Hematopoietic multipotent progenitor cell treated with erythropoietin and hydrocortisone succinate and interleukin-3 and kit ligand, for 17 days (in vitro differentiated cells): ENCODE data around the gene ARHGEF16.

Experiments used
- DNase-seq: peaks from one replicate; pipeline ENCODE4 v3.0.0-alpha.2; 2015; ENCODE audit warnings: low spot score

Gene ARHGEF16

DNA sequence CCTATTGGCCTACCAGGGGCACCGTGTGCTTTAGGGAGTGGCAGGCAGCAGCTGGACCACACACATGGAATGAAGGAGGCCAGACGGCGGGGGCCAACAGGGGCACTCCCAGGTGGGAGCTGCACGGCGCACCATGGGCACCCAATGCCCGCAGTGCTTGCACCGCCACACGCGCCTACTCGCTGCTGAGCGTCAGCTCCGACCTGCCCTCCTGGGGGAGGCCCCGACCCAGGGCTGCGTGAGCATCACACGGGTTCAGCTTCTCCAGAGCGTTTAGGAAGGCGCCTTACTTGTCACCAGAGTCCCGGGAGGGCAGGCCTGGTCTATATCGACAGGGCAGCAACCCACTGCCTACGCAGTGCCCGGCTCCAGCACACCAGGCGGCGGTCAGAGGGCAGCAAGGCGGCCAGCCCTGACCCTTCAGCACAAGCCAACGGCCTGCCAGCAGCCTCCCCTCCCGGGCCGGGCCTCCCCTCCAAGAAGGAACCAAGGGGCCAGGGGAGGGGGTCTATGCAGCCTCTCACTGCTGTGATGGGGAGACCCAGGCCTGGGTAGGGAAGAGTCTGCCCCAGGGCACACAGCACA, 64.9 kb downstream of the ARHGEF16 start:
- DNase-seq = no peak

DNA sequence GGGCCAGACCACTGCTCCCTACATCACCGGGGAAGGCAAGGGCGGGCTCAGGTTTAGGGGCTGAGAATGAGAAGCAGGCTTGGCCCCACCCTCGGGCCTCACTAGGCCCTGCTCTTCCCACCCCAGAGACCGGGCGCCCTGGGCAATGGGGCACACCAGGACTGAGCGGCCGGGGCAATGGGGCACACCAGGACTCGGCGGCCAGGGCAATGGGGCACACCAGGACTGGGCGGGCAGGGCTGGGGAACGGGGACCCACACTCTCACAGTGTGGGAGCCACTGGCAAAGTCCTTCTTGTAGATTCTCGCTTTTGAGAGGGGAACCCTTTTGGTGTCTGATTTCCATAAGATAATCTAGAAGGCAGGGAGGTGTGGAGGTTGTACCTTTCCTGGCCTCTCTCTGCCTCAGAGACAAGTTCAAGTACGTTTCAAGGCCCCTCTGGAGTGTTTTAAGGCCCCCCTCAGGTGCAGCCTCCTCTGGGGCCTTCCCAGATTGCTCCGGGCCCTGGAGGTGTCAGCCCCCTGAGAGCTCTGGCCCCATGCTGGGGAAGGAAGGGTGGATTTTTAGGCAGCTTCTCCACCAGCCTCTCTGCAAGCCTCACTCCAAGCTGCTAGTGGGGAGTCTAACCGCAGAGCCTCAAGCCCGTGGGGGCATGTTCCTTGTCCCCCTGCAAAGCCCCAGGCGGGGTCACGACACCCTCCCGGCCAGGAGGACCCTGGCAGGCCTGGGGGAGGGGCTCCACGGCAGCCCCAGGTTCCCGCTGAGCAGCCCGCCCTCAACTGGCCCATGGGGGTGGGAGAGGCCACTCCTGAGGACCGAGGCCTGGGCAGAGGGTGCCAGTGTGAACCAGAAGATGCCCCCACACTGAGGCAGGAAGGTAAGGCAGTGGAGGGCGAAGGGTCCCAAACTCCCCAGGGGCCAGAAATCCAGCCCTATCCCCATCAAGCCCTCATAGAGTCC, 66.2 kb downstream of the ARHGEF16 start:
- no peak for DNase-seq

DNA sequence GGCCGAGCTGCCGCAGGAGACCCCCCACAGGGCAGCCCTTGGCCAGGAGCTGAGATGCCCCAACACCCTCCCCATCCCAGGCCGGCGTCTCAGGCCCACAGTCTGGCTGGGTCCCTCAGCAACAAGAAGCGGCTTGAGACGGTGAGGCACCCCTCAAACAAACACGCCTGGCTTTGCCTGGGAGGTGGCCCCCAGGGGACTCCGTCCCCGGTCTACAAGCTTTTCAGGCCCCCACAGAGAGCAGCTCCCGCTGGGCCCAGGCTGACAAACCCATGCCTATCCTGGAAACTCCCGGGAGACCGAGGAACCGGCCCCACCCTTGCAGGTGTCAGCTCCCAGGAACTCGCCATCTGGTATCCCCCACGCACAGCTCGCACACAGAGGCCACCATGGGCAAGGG, 67.0 kb downstream of the ARHGEF16 start:
- no peak for DNase-seq

DNA sequence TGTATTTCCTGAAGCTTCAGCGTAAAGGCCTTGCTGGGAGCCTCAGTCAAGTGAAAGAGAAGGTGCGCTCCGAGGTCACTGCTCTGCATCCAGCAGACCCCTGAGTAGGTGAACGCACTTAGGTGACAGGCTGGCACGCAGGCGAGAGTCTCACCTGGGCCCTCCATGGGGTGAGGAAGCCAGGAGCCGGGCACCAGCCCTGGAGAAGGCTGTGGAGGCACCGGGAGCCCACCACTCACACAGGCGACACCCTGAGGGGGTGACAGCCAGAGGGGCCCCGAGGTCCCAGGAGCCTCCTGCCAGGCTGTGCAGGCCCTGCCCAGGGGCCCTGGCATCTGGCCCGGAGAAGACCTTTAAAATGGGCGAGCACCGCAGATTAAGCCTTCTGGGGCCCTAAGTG, 67.6 kb downstream of the ARHGEF16 start:
- no peak for DNase-seq

DNA sequence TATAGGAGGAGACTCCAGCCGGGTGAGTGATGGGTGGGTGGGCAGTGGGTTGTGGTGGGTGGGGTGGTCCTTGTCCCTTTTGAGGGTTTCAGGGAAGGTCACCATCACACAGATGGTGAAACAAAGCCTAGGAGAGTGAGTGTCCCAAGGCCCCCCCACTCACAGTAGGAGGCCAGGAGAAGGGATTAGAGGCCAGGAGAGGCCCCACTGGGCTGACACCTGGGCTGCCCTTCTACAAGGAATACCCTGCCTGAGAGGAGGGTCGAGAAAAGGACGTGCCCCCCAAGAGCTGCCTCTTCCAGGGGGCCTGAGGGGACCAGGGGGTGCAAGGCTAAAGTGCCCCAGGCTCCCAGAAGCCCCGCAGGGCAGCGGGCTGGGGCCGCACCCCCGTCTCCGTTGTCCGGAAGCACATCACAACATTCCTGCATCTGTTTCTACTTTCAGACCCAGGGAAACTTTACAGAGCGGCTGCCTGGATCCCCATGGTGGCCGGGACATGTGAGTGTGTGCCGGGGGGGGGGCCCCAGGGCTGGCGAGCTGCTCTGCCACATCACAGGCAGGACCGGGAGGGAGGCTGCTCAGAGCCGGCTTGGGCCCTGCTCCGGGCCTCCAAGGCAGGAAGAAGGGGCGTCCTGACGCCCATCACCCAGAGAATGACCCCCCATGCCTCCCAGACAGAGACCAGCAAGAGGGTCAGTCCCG, 68.2 kb downstream of the ARHGEF16 start:
- no peak for DNase-seq

DNA sequence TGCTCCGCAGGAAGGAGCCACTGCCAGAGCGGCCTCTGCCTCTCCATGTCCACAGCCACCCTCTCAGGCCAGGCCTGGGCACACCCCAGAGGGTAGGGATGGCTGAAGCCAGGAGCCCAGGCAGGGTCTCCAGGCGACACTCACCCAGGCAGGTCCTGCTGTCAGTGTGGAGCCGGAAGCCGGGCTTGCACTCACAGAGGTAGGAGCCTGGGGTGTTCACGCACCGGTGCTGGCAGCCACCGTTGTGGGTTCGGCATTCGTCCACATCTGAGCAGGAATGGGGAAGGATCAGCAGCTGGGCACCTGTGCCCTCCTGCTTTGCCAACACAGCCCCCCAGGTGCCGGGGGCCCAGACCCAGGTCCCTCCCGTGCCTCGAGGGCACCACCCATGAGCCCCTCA, 69.5 kb downstream of the ARHGEF16 start:
- no peak for DNase-seq

DNA sequence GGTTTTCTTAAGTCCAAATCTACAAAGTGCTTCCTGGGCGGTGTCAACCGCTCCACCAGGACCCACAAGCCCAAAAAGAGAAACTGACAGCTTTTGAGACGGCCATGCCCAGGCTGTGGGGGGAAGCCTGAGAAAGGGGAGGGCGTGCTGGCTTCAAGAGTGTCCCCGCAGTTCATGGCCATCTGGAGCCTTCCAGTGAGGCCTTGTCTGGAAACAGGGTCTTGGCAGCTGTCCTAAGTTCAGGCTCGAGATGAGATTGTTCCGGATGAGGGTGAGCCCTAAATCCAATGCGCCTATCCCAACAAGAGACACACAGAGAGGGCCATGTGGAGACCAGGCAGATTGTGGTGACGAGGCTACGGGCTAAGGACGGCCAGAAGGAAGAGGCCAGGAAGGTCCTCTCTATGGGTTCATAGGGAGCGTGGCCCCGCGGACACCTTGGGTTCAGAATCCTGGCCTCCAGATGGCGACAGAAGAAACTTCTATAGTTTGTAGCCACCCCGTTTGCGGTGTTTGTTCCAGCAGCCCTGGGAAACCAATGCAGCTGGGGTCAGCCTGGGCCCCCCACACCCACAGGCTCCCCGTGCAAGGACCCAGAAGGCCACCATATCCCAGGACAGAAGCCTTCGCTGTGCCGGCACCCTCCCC, 70.2 kb downstream of the ARHGEF16 start:
- DNase-seq = no peak

DNA sequence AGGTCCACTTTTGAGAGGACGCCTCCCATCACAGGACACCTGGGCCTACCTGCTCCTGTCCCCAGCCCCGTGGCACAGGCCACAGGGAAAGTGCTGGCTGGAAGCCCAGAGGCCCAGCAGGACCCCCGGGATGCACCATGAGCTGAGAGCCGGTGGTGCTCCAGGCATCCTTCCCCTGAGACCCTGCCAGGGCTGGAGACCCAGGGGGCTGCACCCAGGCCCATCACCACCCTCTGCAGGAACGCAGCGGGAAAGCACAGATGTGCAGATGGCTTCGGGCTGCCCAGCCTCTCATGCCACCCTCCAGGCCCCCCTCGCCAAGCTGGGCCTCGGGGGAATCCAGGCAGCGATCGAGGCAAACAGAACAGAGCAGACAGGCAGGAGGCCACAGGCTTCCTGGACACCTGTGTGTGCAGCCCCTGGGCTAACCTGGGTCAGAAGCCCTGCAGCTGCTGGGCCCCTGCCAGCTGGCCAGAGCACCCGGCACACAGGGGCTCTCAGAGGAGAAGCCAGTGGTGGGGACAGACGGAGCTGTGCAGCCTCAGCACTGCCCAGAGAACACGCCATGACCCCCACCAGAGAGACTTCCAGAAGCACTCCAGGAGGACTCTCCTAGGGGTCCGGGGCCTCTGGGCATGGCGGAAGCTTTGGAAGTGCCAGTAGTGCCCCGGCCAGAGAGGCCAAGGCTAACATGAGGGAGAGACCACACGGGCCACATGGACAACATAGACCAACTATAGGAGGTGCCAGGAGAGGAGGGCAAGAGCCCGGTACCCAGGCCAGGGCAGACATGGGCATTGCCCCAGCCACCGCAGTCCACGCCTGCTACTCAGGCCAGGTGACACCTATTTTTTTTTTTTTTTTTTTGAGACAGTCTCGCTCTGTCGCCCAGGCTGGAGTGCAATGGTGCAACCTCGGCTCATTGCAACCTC, 71.4 kb downstream of the ARHGEF16 start:
- no peak for DNase-seq

DNA sequence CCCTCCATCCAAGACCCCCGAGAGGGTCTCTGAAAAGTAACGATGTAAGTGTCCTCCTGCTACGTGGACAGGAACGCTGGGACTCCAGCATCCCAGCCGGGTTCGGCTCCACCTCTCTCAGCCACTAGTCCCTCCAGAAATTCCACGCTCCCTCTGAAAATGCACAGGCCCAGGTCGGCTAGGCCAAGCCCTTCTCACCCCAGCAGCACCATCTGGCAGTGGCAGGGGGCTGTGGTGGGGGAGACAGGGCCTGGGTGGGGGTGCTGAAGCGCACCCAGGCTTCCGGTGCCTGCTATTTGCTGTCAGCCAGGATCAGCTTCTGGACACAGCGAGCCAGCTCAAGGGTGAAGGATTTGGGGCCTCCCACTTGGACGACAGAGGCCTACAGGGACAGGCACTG, 73.3 kb downstream of the ARHGEF16 start:
- no peak for DNase-seq

DNA sequence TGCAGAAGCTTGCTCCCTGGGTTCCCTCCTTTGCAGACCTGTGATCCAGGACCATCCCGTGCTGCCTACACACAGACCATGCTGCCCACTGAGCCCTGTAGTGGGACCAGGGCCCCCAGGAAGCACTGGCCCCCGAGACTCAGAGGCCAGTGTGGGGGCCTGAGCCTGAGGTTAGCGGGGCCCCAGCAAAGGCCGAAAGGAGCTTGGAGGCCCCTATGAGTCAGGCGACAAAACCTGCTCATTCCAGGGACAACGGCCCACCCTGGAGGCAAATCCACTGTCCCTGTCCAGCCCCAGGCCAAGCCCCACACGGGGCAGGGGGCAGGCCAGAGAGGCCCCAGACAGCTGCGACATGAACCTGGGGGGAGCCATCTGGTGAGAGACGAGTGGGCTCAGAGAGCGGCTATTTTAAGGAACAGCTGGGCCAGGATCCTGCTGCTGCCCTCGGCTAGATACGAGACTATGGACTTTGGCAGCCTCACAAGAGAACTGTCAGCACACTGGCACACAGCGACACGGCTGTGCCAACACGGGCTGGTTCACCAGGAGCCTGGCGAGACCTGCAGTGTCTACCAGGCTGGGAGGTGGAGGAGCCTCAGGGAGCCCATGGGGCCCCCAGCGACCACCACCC, 74.7 kb downstream of the ARHGEF16 start:
- no peak for DNase-seq

DNA sequence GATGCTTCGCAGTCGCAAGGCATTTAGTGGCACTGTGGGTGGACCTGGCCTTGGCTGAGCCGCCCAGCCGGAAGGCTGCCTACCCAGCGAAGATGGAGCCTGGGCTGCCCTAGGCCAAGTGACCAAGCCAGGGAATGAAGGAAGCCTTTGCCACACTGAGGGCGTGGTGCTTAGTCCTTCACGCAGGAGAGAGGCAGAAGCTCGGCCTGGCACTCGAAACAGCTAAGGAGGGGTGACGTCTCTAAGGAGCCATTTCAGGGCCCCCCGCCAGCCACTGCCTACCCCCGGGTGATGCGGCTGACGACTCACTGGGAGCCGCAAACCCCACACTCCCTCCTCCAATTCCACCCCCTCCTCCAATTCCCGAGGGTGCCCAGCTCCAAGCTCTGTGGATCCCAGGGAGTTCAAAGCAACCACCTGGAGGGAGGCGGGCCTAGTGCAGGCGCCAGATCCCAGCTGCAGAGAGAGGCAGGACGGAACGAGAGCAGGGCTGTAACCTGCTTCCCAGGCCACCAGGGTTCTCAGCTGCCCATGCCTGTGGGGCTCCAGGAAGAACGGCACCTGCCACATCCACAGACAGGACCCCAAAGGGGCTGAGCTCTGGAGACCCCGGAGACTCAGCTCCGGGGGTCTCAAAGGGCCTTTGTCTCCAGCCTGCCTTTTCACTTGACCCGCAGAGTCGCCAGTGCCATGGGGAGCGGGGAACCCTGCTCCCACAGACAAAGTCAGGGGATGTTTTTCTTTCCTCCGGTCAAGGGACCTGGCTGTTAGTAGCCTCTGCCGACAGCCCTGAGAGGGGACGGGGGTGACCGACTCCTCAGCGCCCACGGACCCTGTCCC, 75.8 kb downstream of the ARHGEF16 start:
- DNase-seq = no peak
